Kidney (tissue), 14 donors: ENCODE data around the gene BCO2. TPM values are rescaled to one million over a fixed set of nuclear protein-coding genes. Genes with fewer than 3 reads are reported as not detected.

Source experiments
- DNase-seq, 5 donors: peaks; one replicate each; pipeline ENCODE4 v3.0.0-alpha.2; 2013 to 2020
- FAIRE-seq: peaks from 2 replicates; lab custom pipeline; 2012; peaks lifted over from hg19 to GRCh38; lab: Jason Lieb, UNC
- H3K27ac ChIP-seq, 2 donors: one replicate each; pipeline ENCODE4 v1.7.0; 2013; ENCODE audit warnings: low read depth in 2 of 2, low read length in 2 of 2, inconsistent platforms in 1 of 2
- H3K27me3 ChIP-seq: one replicate; pipeline ENCODE4 v1.7.1; 2013; ENCODE audit warnings: low read length, inconsistent platforms; ENCODE audit not compliant: control insufficient read depth, insufficient read depth
- H3K36me3 ChIP-seq, 3 donors: one replicate each; pipeline versions ENCODE4 v1.7.0 to v1.7.1; 2013; ENCODE audit warnings: low read length in 3 of 3, control low read depth in 1 of 3, inconsistent platforms in 1 of 3; ENCODE audit not compliant: insufficient read depth in 3 of 3, control insufficient read depth in 2 of 3
- H3K4me1 ChIP-seq, 3 donors: one replicate each; pipeline versions ENCODE4 v1.7.0 to v1.7.1; 2013; ENCODE audit warnings: low read length in 3 of 3, inconsistent platforms in 1 of 3, low read depth in 1 of 3; ENCODE audit not compliant: control insufficient read depth in 2 of 3, insufficient read depth in 2 of 3
- H3K4me3 ChIP-seq, 3 donors: one replicate each; pipeline versions ENCODE4 v1.7.0 to v1.8.1; 2013; ENCODE audit warnings: low read length in 3 of 3, control low read depth in 1 of 3, inconsistent platforms in 1 of 3
- H3K9ac ChIP-seq, 3 donors: one replicate each; pipeline versions ENCODE4 v1.7.0 to v1.7.1; 2013; ENCODE audit warnings: low read length in 3 of 3, control low read depth in 1 of 3, inconsistent platforms in 1 of 3
- H3K9me3 ChIP-seq, 3 donors: one replicate each; pipeline versions ENCODE4 v1.7.0 to v1.7.1; 2013; ENCODE audit warnings: low read length in 3 of 3, control low read depth in 1 of 3, inconsistent platforms in 1 of 3; ENCODE audit not compliant: control insufficient read depth in 2 of 3, insufficient read depth in 1 of 3
- CTCF ChIP-seq: IDR thresholded peaks from 3 replicates; pipeline ENCODE4 v1.5.1; 2012; ENCODE audit warnings: mild to moderate bottlenecking, moderate library complexity, borderline replicate concordance; ENCODE audit not compliant: insufficient read depth; ENCODE audit errors: extremely low read depth
- intact Hi-C: fragments of 100-400 bp; cut with DNase I; formaldehyde crosslinking; loops from one replicate; pipeline ENCODE4 v1.11.1; 2022
- polyA plus RNA-seq: library from polyadenylated mRNA; stranded (reverse); fragments of 350-450 nt; fragmentation: Illumina TruSeq; extraction: RNeasy Lipid Tissue Mini Kit (QIAGEN cat#74804); gene quantifications from one replicate; pipeline ENCODE4 v1.2.3, GENCODE V29; 2014; ENCODE audit warnings: low read depth, low replicate concordance; ENCODE audit not compliant: insufficient read depth
- total RNA-seq: library from RNA; stranded (reverse); fragmentation: NEBNext Ultra II Directional; extraction: Animal tissue kit (Norgen Biotek cat#: 25700); gene quantifications from one replicate; pipeline ENCODE4 v1.2.1, GENCODE V29; 2021
- donor health status: control.
- donor health status: control.
- donor health status: control.
- donor health status: control.
- donor health status: control.
- donor health status: DM: yes; HTN: yes; CAD: no.
- donor health status: Normal renal cell carcinoma (clear cell type).

BCO2 gene
- total and polyA plus RNA-seq, 2 donors from 2014 or later = 6.9 to 9.6 TPM

GRCh38 chr11:112129656-112130055 lies 45.7 kb upstream of the BCO2 start:
- H3K4me1 ChIP-seq = peaks cover 0 to 5% (median 0%) of the 10 kb centered on the region in 3 donors
- no peak for DNase-seq
- no peak overlapping the region for H3K4me3 ChIP-seq
- no peak overlapping the region for H3K9ac ChIP-seq
- TF ChIP-seq CTCF = no peak
- H3K36me3 ChIP-seq = no peaks in the 10 kb centered on the region
- no peak for FAIRE-seq
- intact Hi-C loops = no loop called here
- no peaks in the 10 kb centered on the region for H3K9me3 ChIP-seq
- H3K27ac ChIP-seq = no peak overlapping the region
- no peaks in the 10 kb centered on the region for H3K27me3 ChIP-seq

GRCh38 chr11:112132737-112133136 lies 42.6 kb upstream of the BCO2 start:
- Histone ChIP-seq H3K9me3 (no peaks in the 10 kb centered on the region), H3K4me1 (peaks cover 0 to 5% (median 0%) of the 10 kb centered on the region in 3 donors), H3K9ac (no peak overlapping the region), H3K4me3 (no peak overlapping the region), H3K27me3 (no peaks in the 10 kb centered on the region), H3K27ac (no peak overlapping the region), H3K36me3 (no peaks in the 10 kb centered on the region)
- TF ChIP-seq CTCF = no peak
- FAIRE-seq (no peak), DNase-seq (no peak)
- intact Hi-C loops = no loop called here

GRCh38 chr11:112134473-112134872 lies 40.8 kb upstream of the BCO2 start:
- intact Hi-C loops = no loop called here
- DNase-seq = no peak
- no peaks in the 10 kb centered on the region for H3K27me3 ChIP-seq
- no peaks in the 10 kb centered on the region for H3K4me1 ChIP-seq
- no peak overlapping the region for H3K4me3 ChIP-seq
- H3K27ac ChIP-seq = no peak overlapping the region
- no peaks in the 10 kb centered on the region for H3K9me3 ChIP-seq
- FAIRE-seq = no peak
- no peak overlapping the region for H3K9ac ChIP-seq
- H3K36me3 ChIP-seq = no peaks in the 10 kb centered on the region
- no peak for TF ChIP-seq CTCF

- TF ChIP-seq CTCF = no peak
- FAIRE-seq (no peak), DNase-seq (no peak)
- Histone ChIP-seq H3K27ac (no peak overlapping the region), H3K36me3 (no peaks in the 10 kb centered on the region), H3K9ac (no peak overlapping the region), H3K4me3 (no peak overlapping the region), H3K9me3 (peaks cover 0 to 5% (median 0%) of the 10 kb centered on the region in 3 donors), H3K27me3 (no peaks in the 10 kb centered on the region), H3K4me1 (no peaks in the 10 kb centered on the region)
- intact Hi-C loops = no loop called here
Observed at GRCh38 chr11:112143597-112143996, 31.7 kb upstream of the BCO2 start.
